HG03280 (cell line): Measurements from ENCODE around the gene ACOX2.

Experiments used
- ATAC-seq: cut with Tn5 transposase; IDR thresholded peaks from one replicate; pipeline ENCODE4 v1.9.1; 2021; ENCODE audit warnings: mild to moderate bottlenecking, moderate library complexity; ENCODE audit not compliant: unreplicated experiment

ACOX2 gene

GRCh38 chr3:58567251-58567515 is 30.2 kb upstream of the ACOX2 start:
- ATAC-seq, result no peak

GRCh38 chr3:58566398-58567250 is 29.6 kb upstream of the ACOX2 start:
- no peak for ATAC-seq

GRCh38 chr3:58565621-58566397 is 28.8 kb upstream of the ACOX2 start:
- no peak for ATAC-seq

GRCh38 chr3:58564456-58565160 is 27.6 kb upstream of the ACOX2 start:
- no peak for ATAC-seq

GRCh38 chr3:58564054-58564453 is 27.1 kb upstream of the ACOX2 start:
- no peak for ATAC-seq

- ATAC-seq, result no peak
Observed at GRCh38 chr3:58563386-58564035, 26.5 kb upstream of the ACOX2 start.

GRCh38 chr3:58562498-58562897 is 25.5 kb upstream of the ACOX2 start:
- no peak for ATAC-seq

GRCh38 chr3:58560771-58561311 is 23.9 kb upstream of the ACOX2 start:
- no peak for ATAC-seq

- ATAC-seq, result no peak
Observed at GRCh38 chr3:58559586-58559985, 22.6 kb upstream of the ACOX2 start.

- no peak for ATAC-seq
Observed at GRCh38 chr3:58557491-58557890, 20.5 kb upstream of the ACOX2 start.

- ATAC-seq, result no peak
Observed at GRCh38 chr3:58556761-58557221, 19.8 kb upstream of the ACOX2 start.

- ATAC-seq, result no peak
Observed at GRCh38 chr3:58556001-58556400, 19.0 kb upstream of the ACOX2 start.

GRCh38 chr3:58555203-58555602 is 18.2 kb upstream of the ACOX2 start:
- no peak for ATAC-seq

GRCh38 chr3:58553003-58553402 is 16.0 kb upstream of the ACOX2 start:
- no peak for ATAC-seq

- no peak for ATAC-seq
Observed at GRCh38 chr3:58551636-58552180, 14.7 kb upstream of the ACOX2 start.

- ATAC-seq, result no peak
Observed at GRCh38 chr3:58544541-58544940, 7.6 kb upstream of the ACOX2 start.

GRCh38 chr3:58540176-58540858 is 3.3 kb upstream of the ACOX2 start:
- ATAC-seq, result no peak

- ATAC-seq, result no peak
Observed at GRCh38 chr3:58539626-58540025, 2.6 kb upstream of the ACOX2 start.

- ATAC-seq, result no peak
Observed at GRCh38 chr3:58537412-58538301, 667 bp upstream of the ACOX2 start.
